HepG2 (cell line): Measurements from ENCODE around the gene RBBP9. TPM values are rescaled to one million over a fixed set of nuclear protein-coding genes. Genes with fewer than 3 reads are reported as not detected.
A peak's percentile ranks its signal among the peaks of the same experiment; 100 is the strongest.

Experiments
- CBX2 ChIP-seq, 2 experiments: fragments of 200-600 bp in 1 of 2; sonication (generic); formaldehyde crosslinking in 1 of 2; IDR thresholded peaks; 2 replicates each; pipeline versions ENCODE4 v1.7.0 to v1.8.1; 2018 to 2022; ENCODE audit warnings: low read depth in 2 of 2, low read length in 1 of 2, mild to moderate bottlenecking in 1 of 2, missing genetic modification reagents in 1 of 2
- EZH2 ChIP-seq: conservative IDR thresholded peaks from 2 replicates; pipeline ENCODE4 v1.6.1; 2012; ENCODE audit warnings: mild to moderate bottlenecking, low read depth, low read length, moderate library complexity
- LCORL ChIP-seq, 2 experiments: fragments of 450-650 bp in 1 of 2; sonication (generic) in 1 of 2; formaldehyde crosslinking in 1 of 2; IDR thresholded peaks; 2 replicates each; pipeline versions ENCODE4 v1.5.0 to v1.6.1; 2017 to 2020; ENCODE audit warnings: antibody characterized with exemption in 1 of 2, missing genetic modification reagents in 1 of 2
- MLLT10 ChIP-seq: sonication (generic); formaldehyde crosslinking; IDR thresholded peaks from 2 replicates; pipeline ENCODE4 v1.4.0; 2020; ENCODE audit warnings: missing genetic modification reagents
- RBM22 ChIP-seq: fragments of 200-400 bp; formaldehyde crosslinking; optimal IDR thresholded peaks from 2 replicates; pipeline ENCODE3; 2017; ENCODE audit warnings: mild to moderate bottlenecking, low read length, moderate library complexity
- SIN3A ChIP-seq: IDR thresholded peaks from 2 replicates; pipeline ENCODE4 v1.6.1; 2011; ENCODE audit warnings: low read depth, mild to moderate bottlenecking, control low read depth, low read length, borderline replicate concordance
- TAF15 ChIP-seq: fragments of 200-400 bp; formaldehyde crosslinking; IDR thresholded peaks from one replicate; pipeline ENCODE4 v1.6.1; 2018; ENCODE audit warnings: mild to moderate bottlenecking, low read depth, low read length; ENCODE audit not compliant: poor library complexity, severe bottlenecking
- WIZ ChIP-seq: sonication (generic); formaldehyde crosslinking; IDR thresholded peaks from 2 replicates; pipeline ENCODE4 v1.5.1; 2020; ENCODE audit warnings: mild to moderate bottlenecking, missing genetic modification reagents
- ZBTB3 ChIP-seq: sonication (generic); formaldehyde crosslinking; IDR thresholded peaks from 2 replicates; pipeline ENCODE4 v1.4.0; 2020; ENCODE audit warnings: low read depth, mild to moderate bottlenecking, moderate library complexity, missing genetic modification reagents, borderline replicate concordance
- ZNF326 ChIP-seq: sonication (generic); formaldehyde crosslinking; IDR thresholded peaks from 2 replicates; pipeline ENCODE4 v1.4.0; 2020; ENCODE audit warnings: missing genetic modification reagents, borderline replicate concordance
- ZNF383 ChIP-seq: sonication (generic); formaldehyde crosslinking; IDR thresholded peaks from 2 replicates; pipeline ENCODE4 v1.4.0; 2020; ENCODE audit warnings: missing genetic modification reagents, mild to moderate bottlenecking, borderline replicate concordance
- polyA plus RNA-seq, 8 experiments: library from polyadenylated mRNA; depleted of rRNA in 3 of 8; stranded (reverse) in 7 of 8; unstranded in 1 of 8; fragments of >200 nt; fragmentation: Illumina TruSeq in 4 of 8; extraction: Trizol in 4 of 8; gene quantifications; 2 replicates each; pipeline versions ENCODE4 v1.2.1 to v1.2.3, GENCODE V29; 2011 to 2016; ENCODE audit warnings: low read depth in 4 of 8, missing spikeins in 1 of 8, mixed read lengths in 1 of 8; ENCODE audit not compliant: insufficient read depth in 1 of 8
- total RNA-seq, 5 experiments: library from RNA; depleted of rRNA; stranded (reverse); fragments of >200 nt; fragmentation: Illumina TruSeq; extraction: Trizol; gene quantifications; 2 replicates each; pipeline ENCODE4 v1.2.3, GENCODE V29; 2016; ENCODE audit warnings: low read depth in 1 of 5
- TF ChIP-seq, protein P1 (sequence below): IDR thresholded peaks from 2 replicates; pipeline ENCODE4 v1.6.1; 2012; ENCODE audit warnings: low read length, improper control_type of control experiment
- TF ChIP-seq, protein P2 (sequence below): sonication (generic); formaldehyde crosslinking; IDR thresholded peaks from 2 replicates; pipeline ENCODE4 v1.5.0; 2020; ENCODE audit warnings: missing genetic modification reagents
- TF ChIP-seq, protein P3 (sequence below): sonication (generic); formaldehyde crosslinking; IDR thresholded peaks from 2 replicates; pipeline ENCODE4 v1.4.0; 2020; ENCODE audit warnings: mild to moderate bottlenecking, missing genetic modification reagents
- TF ChIP-seq, protein P4 (sequence below): sonication (generic); formaldehyde crosslinking; IDR thresholded peaks from 2 replicates; pipeline ENCODE4 v1.4.0; 2020; ENCODE audit warnings: mild to moderate bottlenecking, missing genetic modification reagents

The RBBP9 gene
- total and polyA plus RNA-seq, 2 of the 13 experiments (the other 11 are each of a cell fraction or from before 2014, with no cell fraction given) = 28.0 to 56.3 TPM

DNA sequence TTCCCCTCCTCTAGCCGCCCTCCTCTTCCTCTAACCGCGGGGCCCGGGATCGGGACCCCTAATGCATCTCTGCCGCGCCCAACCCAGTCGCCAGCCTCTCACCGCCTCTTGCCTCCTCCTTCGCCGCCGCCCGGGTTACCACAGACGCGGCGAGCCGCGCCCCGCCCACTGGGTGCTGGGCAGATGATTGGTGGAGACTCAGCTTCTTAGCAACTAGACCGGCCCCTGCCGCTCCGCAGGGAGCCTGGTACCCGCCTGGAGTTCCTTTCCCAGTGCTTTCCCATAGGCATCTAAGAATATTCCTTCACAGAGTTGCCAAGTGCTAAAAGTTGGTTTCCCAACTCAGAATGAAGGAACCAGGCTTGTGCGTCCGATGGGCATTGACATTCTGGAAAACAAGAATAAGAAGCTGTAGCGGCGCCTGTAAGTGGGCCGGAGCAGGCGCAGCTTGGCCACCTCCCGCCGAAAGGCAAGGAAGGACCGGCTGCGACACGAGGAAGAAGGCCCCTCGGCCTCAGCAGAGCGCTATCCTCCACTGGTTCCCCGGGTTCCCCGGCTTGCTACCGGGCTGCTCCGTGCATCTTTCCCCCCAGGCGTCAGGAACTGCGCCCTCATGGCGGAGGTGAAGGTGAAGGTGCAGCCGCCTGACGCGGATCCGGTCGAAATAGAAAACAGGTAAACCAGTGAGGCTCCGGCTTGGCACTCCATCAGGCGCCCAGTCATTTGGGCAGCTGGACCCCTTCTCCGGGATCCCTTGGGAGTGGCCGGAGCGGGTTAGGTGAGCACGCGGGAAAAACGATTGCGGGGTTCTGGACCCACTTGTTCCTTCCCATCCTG is 29.9 kb downstream of the RBBP9 start, which contains the start of the genes DZANK1 and POLR3F (continued):
- TF ChIP-seq ZBTB3 (CRISPR knock-in tag) = no peak
- TF ChIP-seq, protein P1, sequence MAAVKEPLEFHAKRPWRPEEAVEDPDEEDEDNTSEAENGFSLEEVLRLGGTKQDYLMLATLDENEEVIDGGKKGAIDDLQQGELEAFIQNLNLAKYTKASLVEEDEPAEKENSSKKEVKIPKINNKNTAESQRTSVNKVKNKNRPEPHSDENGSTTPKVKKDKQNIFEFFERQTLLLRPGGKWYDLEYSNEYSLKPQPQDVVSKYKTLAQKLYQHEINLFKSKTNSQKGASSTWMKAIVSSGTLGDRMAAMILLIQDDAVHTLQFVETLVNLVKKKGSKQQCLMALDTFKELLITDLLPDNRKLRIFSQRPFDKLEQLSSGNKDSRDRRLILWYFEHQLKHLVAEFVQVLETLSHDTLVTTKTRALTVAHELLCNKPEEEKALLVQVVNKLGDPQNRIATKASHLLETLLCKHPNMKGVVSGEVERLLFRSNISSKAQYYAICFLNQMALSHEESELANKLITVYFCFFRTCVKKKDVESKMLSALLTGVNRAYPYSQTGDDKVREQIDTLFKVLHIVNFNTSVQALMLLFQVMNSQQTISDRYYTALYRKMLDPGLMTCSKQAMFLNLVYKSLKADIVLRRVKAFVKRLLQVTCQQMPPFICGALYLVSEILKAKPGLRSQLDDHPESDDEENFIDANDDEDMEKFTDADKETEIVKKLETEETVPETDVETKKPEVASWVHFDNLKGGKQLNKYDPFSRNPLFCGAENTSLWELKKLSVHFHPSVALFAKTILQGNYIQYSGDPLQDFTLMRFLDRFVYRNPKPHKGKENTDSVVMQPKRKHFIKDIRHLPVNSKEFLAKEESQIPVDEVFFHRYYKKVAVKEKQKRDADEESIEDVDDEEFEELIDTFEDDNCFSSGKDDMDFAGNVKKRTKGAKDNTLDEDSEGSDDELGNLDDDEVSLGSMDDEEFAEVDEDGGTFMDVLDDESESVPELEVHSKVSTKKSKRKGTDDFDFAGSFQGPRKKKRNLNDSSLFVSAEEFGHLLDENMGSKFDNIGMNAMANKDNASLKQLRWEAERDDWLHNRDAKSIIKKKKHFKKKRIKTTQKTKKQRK = no peak
- no peak for TF ChIP-seq MLLT10 (CRISPR knock-in tag)
- peak; percentile 11 for TF ChIP-seq RBM22
- TF ChIP-seq, protein P2, sequence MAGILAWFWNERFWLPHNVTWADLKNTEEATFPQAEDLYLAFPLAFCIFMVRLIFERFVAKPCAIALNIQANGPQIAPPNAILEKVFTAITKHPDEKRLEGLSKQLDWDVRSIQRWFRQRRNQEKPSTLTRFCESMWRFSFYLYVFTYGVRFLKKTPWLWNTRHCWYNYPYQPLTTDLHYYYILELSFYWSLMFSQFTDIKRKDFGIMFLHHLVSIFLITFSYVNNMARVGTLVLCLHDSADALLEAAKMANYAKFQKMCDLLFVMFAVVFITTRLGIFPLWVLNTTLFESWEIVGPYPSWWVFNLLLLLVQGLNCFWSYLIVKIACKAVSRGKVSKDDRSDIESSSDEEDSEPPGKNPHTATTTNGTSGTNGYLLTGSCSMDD (CRISPR knock-in tag) = 0 out of 2 replicates have a peak, but pooled peaks have one; percentile 50
- TF ChIP-seq WIZ (CRISPR knock-in tag) = no peak; the same call in none of the 2 replicates
- no peak; the same call in 1 of the 2 replicates for TF ChIP-seq CBX2 (IDR thresholded peaks at IDR 0.05; ENCODE audit: low read depth, low read length)
- no peak; the same call in 1 of the 2 replicates for TF ChIP-seq CBX2 (CRISPR knock-in tag; IDR thresholded peaks at IDR 0.05; ENCODE audit: low read depth)
- TF ChIP-seq EZH2 = no peak
- peak; percentile 95 for TF ChIP-seq SIN3A
- TF ChIP-seq LCORL (IDR thresholded peaks at IDR 0.05) = peak; percentile 41; the same call in 1 of the 2 replicates
- peak; percentile 84 for TF ChIP-seq LCORL (CRISPR knock-in tag; IDR thresholded peaks at IDR 0.05)
- TF ChIP-seq ZNF326 = peak; percentile 33; the same call in 1 of the 2 replicates
- no peak for TF ChIP-seq TAF15
- TF ChIP-seq, protein P3, sequence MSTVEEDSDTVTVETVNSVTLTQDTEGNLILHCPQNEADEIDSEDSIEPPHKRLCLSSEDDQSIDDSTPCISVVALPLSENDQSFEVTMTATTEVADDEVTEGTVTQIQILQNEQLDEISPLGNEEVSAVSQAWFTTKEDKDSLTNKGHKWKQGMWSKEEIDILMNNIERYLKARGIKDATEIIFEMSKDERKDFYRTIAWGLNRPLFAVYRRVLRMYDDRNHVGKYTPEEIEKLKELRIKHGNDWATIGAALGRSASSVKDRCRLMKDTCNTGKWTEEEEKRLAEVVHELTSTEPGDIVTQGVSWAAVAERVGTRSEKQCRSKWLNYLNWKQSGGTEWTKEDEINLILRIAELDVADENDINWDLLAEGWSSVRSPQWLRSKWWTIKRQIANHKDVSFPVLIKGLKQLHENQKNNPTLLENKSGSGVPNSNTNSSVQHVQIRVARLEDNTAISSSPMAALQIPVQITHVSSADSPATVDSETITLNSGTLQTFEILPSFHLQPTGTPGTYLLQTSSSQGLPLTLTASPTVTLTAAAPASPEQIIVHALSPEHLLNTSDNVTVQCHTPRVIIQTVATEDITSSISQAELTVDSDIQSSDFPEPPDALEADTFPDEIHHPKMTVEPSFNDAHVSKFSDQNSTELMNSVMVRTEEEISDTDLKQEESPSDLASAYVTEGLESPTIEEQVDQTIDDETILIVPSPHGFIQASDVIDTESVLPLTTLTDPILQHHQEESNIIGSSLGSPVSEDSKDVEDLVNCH (CRISPR knock-in tag) = no peak
- no peak for TF ChIP-seq ZNF383
- TF ChIP-seq, protein P4, sequence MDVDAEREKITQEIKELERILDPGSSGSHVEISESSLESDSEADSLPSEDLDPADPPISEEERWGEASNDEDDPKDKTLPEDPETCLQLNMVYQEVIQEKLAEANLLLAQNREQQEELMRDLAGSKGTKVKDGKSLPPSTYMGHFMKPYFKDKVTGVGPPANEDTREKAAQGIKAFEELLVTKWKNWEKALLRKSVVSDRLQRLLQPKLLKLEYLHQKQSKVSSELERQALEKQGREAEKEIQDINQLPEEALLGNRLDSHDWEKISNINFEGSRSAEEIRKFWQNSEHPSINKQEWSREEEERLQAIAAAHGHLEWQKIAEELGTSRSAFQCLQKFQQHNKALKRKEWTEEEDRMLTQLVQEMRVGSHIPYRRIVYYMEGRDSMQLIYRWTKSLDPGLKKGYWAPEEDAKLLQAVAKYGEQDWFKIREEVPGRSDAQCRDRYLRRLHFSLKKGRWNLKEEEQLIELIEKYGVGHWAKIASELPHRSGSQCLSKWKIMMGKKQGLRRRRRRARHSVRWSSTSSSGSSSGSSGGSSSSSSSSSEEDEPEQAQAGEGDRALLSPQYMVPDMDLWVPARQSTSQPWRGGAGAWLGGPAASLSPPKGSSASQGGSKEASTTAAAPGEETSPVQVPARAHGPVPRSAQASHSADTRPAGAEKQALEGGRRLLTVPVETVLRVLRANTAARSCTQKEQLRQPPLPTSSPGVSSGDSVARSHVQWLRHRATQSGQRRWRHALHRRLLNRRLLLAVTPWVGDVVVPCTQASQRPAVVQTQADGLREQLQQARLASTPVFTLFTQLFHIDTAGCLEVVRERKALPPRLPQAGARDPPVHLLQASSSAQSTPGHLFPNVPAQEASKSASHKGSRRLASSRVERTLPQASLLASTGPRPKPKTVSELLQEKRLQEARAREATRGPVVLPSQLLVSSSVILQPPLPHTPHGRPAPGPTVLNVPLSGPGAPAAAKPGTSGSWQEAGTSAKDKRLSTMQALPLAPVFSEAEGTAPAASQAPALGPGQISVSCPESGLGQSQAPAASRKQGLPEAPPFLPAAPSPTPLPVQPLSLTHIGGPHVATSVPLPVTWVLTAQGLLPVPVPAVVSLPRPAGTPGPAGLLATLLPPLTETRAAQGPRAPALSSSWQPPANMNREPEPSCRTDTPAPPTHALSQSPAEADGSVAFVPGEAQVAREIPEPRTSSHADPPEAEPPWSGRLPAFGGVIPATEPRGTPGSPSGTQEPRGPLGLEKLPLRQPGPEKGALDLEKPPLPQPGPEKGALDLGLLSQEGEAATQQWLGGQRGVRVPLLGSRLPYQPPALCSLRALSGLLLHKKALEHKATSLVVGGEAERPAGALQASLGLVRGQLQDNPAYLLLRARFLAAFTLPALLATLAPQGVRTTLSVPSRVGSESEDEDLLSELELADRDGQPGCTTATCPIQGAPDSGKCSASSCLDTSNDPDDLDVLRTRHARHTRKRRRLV = no peak
